Measurements from ENCODE around the gene ANKS1A. TPM values are rescaled to one million over a fixed set of nuclear protein-coding genes. Genes with fewer than 3 reads are reported as not detected.
A peak's percentile ranks its signal among the peaks of the same experiment; 100 is the strongest.
"Not testable (repeated sequence)": the region's sequence is repeated elsewhere in the genome, so short reads cannot be mapped to it uniquely, and the experiment has no call there.

ANKS1A gene
- total and polyA plus RNA-seq, 3 experiments from 2014 or later: 3.0 to 9.6 (median 8.7) TPM

DNA sequence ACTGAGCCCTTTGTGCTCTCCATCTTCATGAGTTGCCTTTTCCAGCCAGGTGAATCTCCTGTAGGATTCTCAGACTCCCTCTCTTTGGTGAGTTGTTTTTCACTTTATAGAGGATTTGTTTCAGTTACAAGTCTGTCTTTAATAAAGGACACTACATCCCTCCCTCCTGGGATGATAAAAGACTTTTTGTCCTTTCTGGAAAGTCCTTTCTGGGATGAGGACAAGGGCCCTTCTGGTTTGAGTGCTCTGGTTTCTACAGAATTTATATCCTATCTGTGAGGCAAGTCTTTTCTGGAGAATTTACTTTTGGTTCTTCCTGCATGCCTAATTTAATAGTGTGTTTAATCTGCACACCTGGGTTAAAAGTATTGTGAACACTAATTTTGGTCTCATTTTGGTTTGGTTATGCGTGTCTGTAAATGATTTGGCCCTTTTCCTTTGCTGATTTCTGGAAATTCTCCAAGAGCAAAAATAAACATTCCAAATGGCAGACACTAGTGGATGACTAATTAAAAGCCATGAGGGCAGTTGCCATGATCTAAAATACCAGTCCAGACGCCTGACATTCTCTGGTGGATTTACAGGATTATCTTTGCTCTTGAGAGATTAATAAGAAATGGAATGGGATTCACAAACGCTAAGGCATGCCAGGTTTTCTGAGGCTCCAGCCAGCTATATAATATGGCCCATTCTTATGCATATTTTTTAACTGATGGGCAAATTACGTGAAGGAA is 207.2 kb downstream of the ANKS1A start:
- H3K9me3 ChIP-seq (ENCODE audit: low read length): no peaks in the 10 kb centered on the region
- no peak overlapping the region for H3K27ac ChIP-seq (ENCODE audit: low read depth, low read length)
- DNase-seq: no peak
- Mint-ChIP-seq H3K4me3 (no peak overlapping the region), H3K27me3 (peaks cover 2 to 3% of the 10 kb centered on the region in 2 donors), H3K9me3 (no peaks in the 10 kb centered on the region), H3K4me1 (no peaks in the 10 kb centered on the region), H3K36me3 (peaks cover 0 to under 1% (median 0%) of the 10 kb centered on the region in 3 donors), H3K27ac (no peak overlapping the region)
- no peaks in the 10 kb centered on the region for H3K4me1 ChIP-seq (ENCODE audit: insufficient read depth, low read length)
- no peaks in the 10 kb centered on the region for H3K36me3 ChIP-seq (ENCODE audit: insufficient read depth, low read length)
- H3K27me3 ChIP-seq (ENCODE audit: insufficient read depth, low read length, poor library complexity, severe bottlenecking): no peaks in the 10 kb centered on the region
- no peak overlapping the region for H3K4me3 ChIP-seq (ENCODE audit: low read length)
- CTCF ChIA-PET: no interaction called here
- POLR2A ChIA-PET: interaction anchor here (0.6 kb wide), 1 partner anchor 10 kb away, joined by 4 read pairs; no protein-coding TSS in a partner anchor

DNA sequence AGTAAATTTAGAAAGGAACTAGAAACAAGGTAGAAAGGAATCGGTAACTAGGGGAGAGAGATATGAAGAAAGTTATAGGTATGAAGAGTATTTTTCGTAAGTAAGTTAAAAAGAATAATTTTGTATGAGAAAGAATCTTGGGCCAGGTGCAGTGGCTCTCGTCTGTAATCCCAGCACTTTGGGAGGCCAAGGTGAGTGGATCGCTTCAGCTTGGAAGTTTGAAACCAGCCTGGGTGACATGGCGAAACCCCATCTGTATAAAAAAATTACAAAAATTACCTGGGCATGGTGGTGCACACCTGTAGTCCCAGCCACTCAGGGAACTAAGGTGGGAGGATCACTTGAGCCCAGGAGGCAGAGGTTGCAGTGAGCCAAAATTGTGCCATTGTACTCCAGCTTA is 210.1 kb downstream of the ANKS1A start:
- Histone ChIP-seq H3K27ac (ENCODE audit: low read depth, low read length) (no peak overlapping the region), H3K36me3 (ENCODE audit: insufficient read depth, low read length) (no peaks in the 10 kb centered on the region), H3K4me1 (ENCODE audit: insufficient read depth, low read length) (no peaks in the 10 kb centered on the region), H3K27me3 (ENCODE audit: insufficient read depth, low read length, poor library complexity, severe bottlenecking) (no peaks in the 10 kb centered on the region), H3K4me3 (ENCODE audit: low read length) (no peak overlapping the region), H3K9me3 (ENCODE audit: low read length) (no peaks in the 10 kb centered on the region)
- Mint-ChIP-seq H3K9me3 (peaks cover 0 to 1% (median 0%) of the 10 kb centered on the region in 5 donors), H3K4me1 (no peaks in the 10 kb centered on the region), H3K27ac (no peak overlapping the region), H3K4me3 (no peak overlapping the region), H3K36me3 (no peaks in the 10 kb centered on the region), H3K27me3 (peaks cover 1 to 3% of the 10 kb centered on the region in 2 donors)
- ChIA-PET POLR2A (no interaction called here), CTCF (interaction anchor here (1.6 kb wide), 1 partner anchor 12 kb away, joined by 3 read pairs; no protein-coding TSS in a partner anchor)
- DNase-seq: no peak

DNA sequence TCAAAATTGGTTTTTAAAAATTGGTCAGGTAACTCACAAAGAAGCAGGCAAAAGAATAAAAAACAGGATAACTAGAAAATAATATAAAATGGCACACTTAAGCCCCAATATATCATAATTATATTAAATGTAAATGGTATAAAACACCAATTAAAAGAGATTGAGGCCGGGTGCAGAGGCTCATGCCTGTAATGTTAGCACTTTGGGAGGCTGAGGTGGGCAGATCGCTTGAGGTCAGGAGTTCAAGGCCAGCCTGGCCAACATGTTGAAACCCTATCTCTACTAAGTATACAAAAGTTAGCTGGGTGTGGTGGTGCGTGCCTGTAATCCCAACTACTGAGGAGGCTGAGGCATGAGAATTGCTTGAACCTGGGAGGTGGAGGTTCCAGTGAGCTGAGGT is 216.0 kb downstream of the ANKS1A start:
- H3K27ac ChIP-seq (ENCODE audit: low read depth, low read length): no peak overlapping the region
- CTCF ChIA-PET: no interaction called here
- Mint-ChIP-seq H3K9me3 (peaks cover 0 to 8% (median 3%) of the 10 kb centered on the region in 5 donors), H3K4me3 (no peak overlapping the region), H3K4me1 (no peaks in the 10 kb centered on the region), H3K36me3 (peaks cover 0 to 16% (median 0%) of the 10 kb centered on the region in 3 donors), H3K27ac (no peak overlapping the region), H3K27me3 (peaks cover 10 to 23% of the 10 kb centered on the region in 2 donors)
- POLR2A ChIA-PET: no interaction called here
- no peak overlapping the region for H3K4me3 ChIP-seq (ENCODE audit: low read length)
- H3K4me1 ChIP-seq (ENCODE audit: insufficient read depth, low read length): no peaks in the 10 kb centered on the region
- no peaks in the 10 kb centered on the region for H3K9me3 ChIP-seq (ENCODE audit: low read length)
- no peak for DNase-seq
- H3K27me3 ChIP-seq (ENCODE audit: insufficient read depth, low read length, poor library complexity, severe bottlenecking): no peaks in the 10 kb centered on the region
- no peaks in the 10 kb centered on the region for H3K36me3 ChIP-seq (ENCODE audit: insufficient read depth, low read length)

DNA sequence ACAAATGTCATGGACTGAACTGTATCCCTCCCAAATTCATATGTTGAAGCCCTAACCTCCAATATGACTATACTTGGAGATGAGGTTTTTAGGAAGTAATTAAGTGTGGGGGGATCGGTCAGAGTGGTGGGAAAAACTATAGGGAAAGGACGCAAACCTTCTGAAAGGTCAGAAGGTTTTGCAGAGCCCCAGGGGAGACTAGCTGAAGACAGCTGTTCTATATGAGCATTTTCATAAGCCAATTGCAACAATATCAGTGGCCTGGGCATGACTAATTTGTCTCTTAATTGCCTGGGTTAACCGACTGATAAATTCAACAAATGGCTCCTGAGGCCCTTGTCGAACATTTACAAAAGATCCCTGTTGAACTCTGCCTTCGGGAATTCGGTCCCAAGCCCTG is 217.0 kb downstream of the ANKS1A start:
- H3K27ac ChIP-seq (ENCODE audit: low read depth, low read length); H3K4me1 Mint-ChIP-seq; H3K4me3 Mint-ChIP-seq; H3K9me3 Mint-ChIP-seq; DNase-seq; H3K4me1 ChIP-seq (ENCODE audit: insufficient read depth, low read length); H3K36me3 ChIP-seq (ENCODE audit: insufficient read depth, low read length); H3K4me3 ChIP-seq (ENCODE audit: low read length); H3K9me3 ChIP-seq (ENCODE audit: low read length); H3K27ac Mint-ChIP-seq; CTCF ChIA-PET; H3K27me3 ChIP-seq (ENCODE audit: insufficient read depth, low read length, poor library complexity, severe bottlenecking): not testable (repeated sequence)
- Mint-ChIP-seq H3K27me3 (peaks cover 10 to 23% of the 10 kb centered on the region in 2 donors), H3K36me3 (peaks cover 0 to 16% (median 0%) of the 10 kb centered on the region in 3 donors)
- POLR2A ChIA-PET: interaction anchor here (0.6 kb wide), 1 partner anchor 10 kb away, joined by 4 read pairs; no protein-coding TSS in a partner anchor

DNA sequence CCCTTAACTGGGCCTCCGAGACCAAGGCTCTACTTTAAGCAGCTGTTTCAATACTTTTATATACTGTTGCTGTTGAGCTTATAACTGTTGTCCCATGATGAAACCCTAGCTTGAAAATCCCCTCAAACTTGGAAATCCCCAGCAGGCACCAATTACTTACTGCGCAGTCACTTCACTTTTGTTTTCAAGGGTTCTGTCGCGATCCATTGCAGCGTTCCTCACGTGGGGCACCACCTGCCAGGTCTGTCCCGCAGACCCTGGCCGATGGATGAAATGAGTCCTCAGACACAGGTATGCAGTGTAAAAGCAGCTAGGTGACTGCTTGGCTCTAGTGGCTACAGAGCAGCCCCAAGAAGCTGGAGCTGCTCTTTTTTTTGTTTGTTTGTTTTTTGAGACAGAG is 218.2 kb downstream of the ANKS1A start:
- POLR2A ChIA-PET: not testable (repeated sequence)

DNA sequence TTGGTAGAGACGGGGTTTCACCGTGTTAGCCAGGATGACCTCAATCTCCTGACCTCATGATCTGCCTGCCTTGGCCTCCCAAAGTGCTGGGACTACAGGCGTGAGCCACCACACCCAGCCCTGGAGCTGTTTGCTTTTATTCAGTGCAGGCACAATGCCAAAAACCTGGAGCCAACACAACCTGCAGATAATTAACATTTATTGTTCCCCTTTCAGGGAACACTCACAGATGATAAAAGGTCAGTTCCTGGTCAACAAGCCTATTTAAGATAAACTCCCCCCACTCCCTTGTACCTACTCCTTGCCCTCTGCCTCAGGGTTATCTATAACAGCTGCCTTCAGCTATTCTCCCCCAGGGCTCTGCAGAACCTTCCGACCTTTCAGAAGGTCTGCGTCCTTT is 218.7 kb downstream of the ANKS1A start:
- DNase-seq; H3K4me1 ChIP-seq (ENCODE audit: insufficient read depth, low read length); H3K27me3 ChIP-seq (ENCODE audit: insufficient read depth, low read length, poor library complexity, severe bottlenecking); POLR2A ChIA-PET; H3K27ac ChIP-seq (ENCODE audit: low read depth, low read length); H3K4me1 Mint-ChIP-seq; H3K9me3 Mint-ChIP-seq; H3K9me3 ChIP-seq (ENCODE audit: low read length); H3K4me3 ChIP-seq (ENCODE audit: low read length); H3K4me3 Mint-ChIP-seq; H3K36me3 ChIP-seq (ENCODE audit: insufficient read depth, low read length); CTCF ChIA-PET: not testable (repeated sequence)
- Mint-ChIP-seq H3K27ac (peak overlapping the region in 1 of 8 donors; percentile 47), H3K27me3 (peaks cover 10 to 23% of the 10 kb centered on the region in 2 donors), H3K36me3 (peaks cover 0 to 16% (median 0%) of the 10 kb centered on the region in 3 donors)

More for the DNA sequence above, 218.2 kb downstream of the ANKS1A start:
- H3K27me3 ChIP-seq (ENCODE audit: insufficient read depth, low read length, poor library complexity, severe bottlenecking); DNase-seq; H3K27ac ChIP-seq (ENCODE audit: low read depth, low read length); H3K4me1 Mint-ChIP-seq; H3K4me3 ChIP-seq (ENCODE audit: low read length); H3K4me1 ChIP-seq (ENCODE audit: insufficient read depth, low read length); H3K36me3 ChIP-seq (ENCODE audit: insufficient read depth, low read length); H3K27ac Mint-ChIP-seq; CTCF ChIA-PET; H3K9me3 Mint-ChIP-seq; H3K9me3 ChIP-seq (ENCODE audit: low read length); H3K4me3 Mint-ChIP-seq: not testable (repeated sequence)
- peaks cover 0 to 16% (median 0%) of the 10 kb centered on the region in 3 donors for H3K36me3 Mint-ChIP-seq
- peaks cover 10 to 23% of the 10 kb centered on the region in 2 donors for H3K27me3 Mint-ChIP-seq

DNA sequence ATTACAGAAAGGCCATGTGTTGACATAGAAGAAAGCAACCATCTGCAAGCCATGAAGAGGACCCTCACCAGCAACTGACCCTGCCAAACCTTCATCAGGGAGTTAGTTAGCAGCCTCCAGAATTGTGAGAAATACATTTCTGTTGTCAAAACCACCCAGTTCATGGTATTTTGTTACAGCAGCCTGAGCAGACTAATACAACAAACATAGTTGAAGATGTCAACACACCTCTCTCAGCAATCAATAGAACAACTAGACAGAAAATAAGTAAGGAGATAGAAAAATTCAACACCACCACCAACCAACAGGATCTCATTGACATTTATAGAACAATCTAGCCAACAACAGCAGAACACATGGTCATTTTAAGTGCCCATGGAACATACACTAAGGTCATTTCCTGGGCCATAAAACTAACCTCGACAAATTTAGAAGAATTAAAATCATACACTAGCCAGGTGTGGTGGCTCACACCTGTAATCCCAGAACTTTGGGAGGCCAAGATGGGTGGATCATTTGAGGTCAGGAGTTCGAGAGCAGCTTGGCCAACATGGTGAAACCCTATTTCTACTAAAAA is 219.3 kb downstream of the ANKS1A start:
- Histone ChIP-seq H3K4me1 (ENCODE audit: insufficient read depth, low read length) (no peaks in the 10 kb centered on the region), H3K4me3 (ENCODE audit: low read length) (no peak overlapping the region), H3K9me3 (ENCODE audit: low read length) (no peaks in the 10 kb centered on the region), H3K27ac (ENCODE audit: low read depth, low read length) (no peak overlapping the region), H3K36me3 (ENCODE audit: insufficient read depth, low read length) (no peaks in the 10 kb centered on the region), H3K27me3 (ENCODE audit: insufficient read depth, low read length, poor library complexity, severe bottlenecking) (no peaks in the 10 kb centered on the region)
- Mint-ChIP-seq H3K4me1 (no peaks in the 10 kb centered on the region), H3K9me3 (peaks cover 0 to 8% (median 3%) of the 10 kb centered on the region in 5 donors), H3K27me3 (peaks cover 10 to 23% of the 10 kb centered on the region in 2 donors), H3K4me3 (no peak overlapping the region), H3K36me3 (peaks cover 0 to 16% (median 0%) of the 10 kb centered on the region in 3 donors), H3K27ac (peak overlapping the region in 1 of 8 donors; percentile 47)
- CTCF ChIA-PET: no interaction called here
- POLR2A ChIA-PET: no interaction called here
- DNase-seq: no peak

DNA sequence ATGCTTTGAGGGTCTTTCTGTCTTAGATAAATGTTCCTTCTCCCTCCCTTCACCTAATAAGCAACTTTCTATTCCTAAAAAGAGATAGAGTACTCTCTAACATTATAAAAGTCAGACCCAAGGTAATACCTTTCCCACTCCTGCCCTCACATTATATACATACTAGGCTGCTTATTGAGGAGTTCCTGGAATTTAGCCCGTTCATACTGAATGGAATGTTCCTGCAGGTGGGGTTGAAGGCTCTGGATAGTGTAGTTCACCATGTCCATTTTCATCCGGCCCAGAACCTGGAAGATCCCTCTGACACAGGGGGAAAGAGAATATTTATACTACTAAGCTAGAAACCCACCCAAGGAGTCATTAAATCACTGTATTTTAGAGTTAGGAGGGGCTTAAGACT is 231.7 kb downstream of the ANKS1A start:
- H3K4me3 Mint-ChIP-seq: no peak overlapping the region
- no peaks in the 10 kb centered on the region for H3K4me1 Mint-ChIP-seq
- POLR2A ChIA-PET: no interaction called here
- Histone ChIP-seq H3K4me1 (ENCODE audit: insufficient read depth, low read length) (no peaks in the 10 kb centered on the region), H3K4me3 (ENCODE audit: low read length) (no peak overlapping the region), H3K36me3 (ENCODE audit: insufficient read depth, low read length) (no peaks in the 10 kb centered on the region), H3K27me3 (ENCODE audit: insufficient read depth, low read length, poor library complexity, severe bottlenecking) (no peaks in the 10 kb centered on the region), H3K9me3 (ENCODE audit: low read length) (no peaks in the 10 kb centered on the region), H3K27ac (ENCODE audit: low read depth, low read length) (no peak overlapping the region)
- no peak overlapping the region for H3K27ac Mint-ChIP-seq
- H3K9me3 Mint-ChIP-seq: peaks cover 0 to 10% (median 2%) of the 10 kb centered on the region in 5 donors
- H3K27me3 Mint-ChIP-seq: peaks cover 10 to 11% of the 10 kb centered on the region in 2 donors
- no peak for DNase-seq
- H3K36me3 Mint-ChIP-seq: peaks cover 0 to 5% (median 0%) of the 10 kb centered on the region in 3 donors
- CTCF ChIA-PET: interaction anchor here (0.6 to 1.8 kb wide), 2 partner anchors 19 to 883 kb away, joined by 3 to 8 read pairs; no protein-coding TSS in a partner anchor

Measured in CD8-positive, alpha-beta memory T cell (primary cell).